Activated T-cell treated with anti-CD3 and anti-CD28 coated beads for 48 hours (primary cell): ENCODE results near the gene TIAL1.
"Not testable (repeated sequence)": the region's sequence is repeated elsewhere in the genome, so short reads cannot be mapped to it uniquely, and the experiment has no call there.

Experiments used
- DNase-seq: peaks from one replicate; pipeline ENCODE4 v3.0.0-alpha.2; 2020; ENCODE audit warnings: low read depth

The TIAL1 gene

GRCh38 chr10:119549247-119549999 lies 47.3 kb downstream of the TIAL1 start:
- DNase-seq: no peak

GRCh38 chr10:119546009-119546408 lies 50.8 kb downstream of the TIAL1 start:
- DNase-seq: no peak

GRCh38 chr10:119545310-119545709 lies 51.5 kb downstream of the TIAL1 start:
- DNase-seq: no peak

GRCh38 chr10:119543814-119544642 lies 52.7 kb downstream of the TIAL1 start:
- no peak for DNase-seq

GRCh38 chr10:119542988-119543813 lies 53.6 kb downstream of the TIAL1 start:
- DNase-seq: peak; percentile 57

GRCh38 chr10:119542357-119542987 lies 54.3 kb downstream of the TIAL1 start, which contains the start of gene RGS10:
RGS10 (minus strand) TSS chr10:119542719; CDS start chr10:119542638, 81 bp downstream.
- peak; percentile 86 for DNase-seq

- peak; percentile 67 for DNase-seq
These were observed 55.1 kb downstream of the TIAL1 start for GRCh38 chr10:119541459-119542356.

GRCh38 chr10:119541046-119541445 lies 55.7 kb downstream of the TIAL1 start:
- peak; percentile 20 for DNase-seq

GRCh38 chr10:119540038-119540437 lies 56.7 kb downstream of the TIAL1 start:
- no peak for DNase-seq

- DNase-seq: peak; percentile 13
These were observed 57.4 kb downstream of the TIAL1 start for GRCh38 chr10:119539359-119539825.

GRCh38 chr10:119538632-119539358 lies 58.0 kb downstream of the TIAL1 start:
- peak; percentile 40 for DNase-seq

- DNase-seq: no peak
These were observed 58.7 kb downstream of the TIAL1 start for GRCh38 chr10:119537953-119538630.

GRCh38 chr10:119536508-119537025 lies 60.2 kb downstream of the TIAL1 start:
- no peak for DNase-seq

- no peak for DNase-seq
These were observed 60.8 kb downstream of the TIAL1 start for GRCh38 chr10:119535837-119536507.

GRCh38 chr10:119535305-119535704 lies 61.5 kb downstream of the TIAL1 start:
- no peak for DNase-seq

GRCh38 chr10:119533473-119533872 lies 63.3 kb downstream of the TIAL1 start:
- no peak for DNase-seq

GRCh38 chr10:119532791-119533190 lies 64.0 kb downstream of the TIAL1 start:
- not testable (repeated sequence) for DNase-seq

GRCh38 chr10:119532251-119532650 lies 64.5 kb downstream of the TIAL1 start:
- DNase-seq: not testable (repeated sequence)
